Gastroesophageal sphincter (tissue), 3 donors: Measurements from ENCODE around the gene TBPL2.

Experiments
- POLR2A ChIP-seq, 2 donors: fragments of 450-650 bp; IDR thresholded peaks; one replicate each; pipeline ENCODE4 v1.6.1; 2017; ENCODE audit warnings: antibody characterized with exemption in 2 of 2, mild to moderate bottlenecking in 2 of 2, moderate library complexity in 1 of 2
- POLR2AphosphoS5 ChIP-seq: sonication (generic); formaldehyde crosslinking; IDR thresholded peaks from one replicate; pipeline ENCODE4 v1.6.1; 2017; ENCODE audit warnings: antibody characterized with exemption
- TF ChIP-seq, protein P1 (sequence below), 4 experiments: fragments of 200-600 bp in 2 of 4; fragments of 450-650 bp in 2 of 4; sonication (generic) in 1 of 4; IDR thresholded peaks; one replicate each; pipeline ENCODE4 v1.5.1; 2017 to 2019; ENCODE audit warnings: antibody characterized with exemption in 4 of 4, mild to moderate bottlenecking in 2 of 4, moderate library complexity in 2 of 4

DNA sequence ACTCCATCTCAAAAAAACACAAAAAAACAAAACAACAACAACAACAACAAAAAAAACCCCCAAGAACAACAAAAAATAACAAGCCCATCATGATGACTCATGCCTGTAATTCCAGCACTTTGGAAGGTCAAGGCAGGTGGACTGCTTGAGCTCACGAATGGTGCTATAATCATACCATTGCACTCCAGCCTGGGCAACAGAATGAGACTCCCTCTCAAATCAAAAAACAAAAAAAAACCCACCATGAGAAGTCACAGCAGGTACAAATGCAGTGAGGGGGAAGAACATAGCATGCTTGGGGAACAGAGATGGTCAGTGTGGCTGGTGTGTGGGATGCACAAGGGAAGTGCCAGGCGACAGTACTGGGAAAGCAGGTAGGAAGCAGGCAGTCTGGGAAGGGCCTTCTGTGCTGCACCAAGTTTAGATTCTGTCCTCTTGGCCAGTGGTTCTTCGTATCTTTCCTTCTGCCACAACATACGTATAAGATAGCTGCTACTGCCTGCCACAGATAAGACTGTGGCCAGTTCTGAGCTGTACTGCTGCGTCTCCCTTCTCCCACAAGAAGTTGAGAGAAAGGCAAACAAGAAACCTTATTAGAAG, 56.8 kb downstream of the TBPL2 start:
- TF ChIP-seq POLR2A (IDR thresholded peaks at IDR 0.05) (no peak), POLR2AphosphoS5 (no peak)
- TF ChIP-seq, protein P1, sequence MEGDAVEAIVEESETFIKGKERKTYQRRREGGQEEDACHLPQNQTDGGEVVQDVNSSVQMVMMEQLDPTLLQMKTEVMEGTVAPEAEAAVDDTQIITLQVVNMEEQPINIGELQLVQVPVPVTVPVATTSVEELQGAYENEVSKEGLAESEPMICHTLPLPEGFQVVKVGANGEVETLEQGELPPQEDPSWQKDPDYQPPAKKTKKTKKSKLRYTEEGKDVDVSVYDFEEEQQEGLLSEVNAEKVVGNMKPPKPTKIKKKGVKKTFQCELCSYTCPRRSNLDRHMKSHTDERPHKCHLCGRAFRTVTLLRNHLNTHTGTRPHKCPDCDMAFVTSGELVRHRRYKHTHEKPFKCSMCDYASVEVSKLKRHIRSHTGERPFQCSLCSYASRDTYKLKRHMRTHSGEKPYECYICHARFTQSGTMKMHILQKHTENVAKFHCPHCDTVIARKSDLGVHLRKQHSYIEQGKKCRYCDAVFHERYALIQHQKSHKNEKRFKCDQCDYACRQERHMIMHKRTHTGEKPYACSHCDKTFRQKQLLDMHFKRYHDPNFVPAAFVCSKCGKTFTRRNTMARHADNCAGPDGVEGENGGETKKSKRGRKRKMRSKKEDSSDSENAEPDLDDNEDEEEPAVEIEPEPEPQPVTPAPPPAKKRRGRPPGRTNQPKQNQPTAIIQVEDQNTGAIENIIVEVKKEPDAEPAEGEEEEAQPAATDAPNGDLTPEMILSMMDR (IDR thresholded peaks at IDR 0.05) = no peak
